PFSK-1 (cell line): Measurements from ENCODE around the gene RBBP4.

ENCODE experiments used
- POLR2AphosphoS5 ChIP-seq: IDR thresholded peaks from 2 replicates; pipeline ENCODE4 v1.6.1; 2012; ENCODE audit warnings: low read depth, mild to moderate bottlenecking, control low read depth, low read length, moderate library complexity
- REST ChIP-seq, 2 experiments: IDR thresholded peaks; 2 replicates each; pipeline versions ENCODE4 v1.6.1 to v1.8.0; 2011 to 2012; ENCODE audit warnings: low read depth in 2 of 2, low read length in 2 of 2, control low read depth in 1 of 2, inconsistent platforms in 1 of 2, mild to moderate bottlenecking in 1 of 2, moderate library complexity in 1 of 2; ENCODE audit not compliant: insufficient read depth in 1 of 2
- SIN3A ChIP-seq: IDR thresholded peaks from 2 replicates; pipeline ENCODE4 v1.6.1; 2012; ENCODE audit warnings: mild to moderate bottlenecking, low read length, moderate library complexity, borderline replicate concordance; ENCODE audit not compliant: insufficient read depth
- TAF1 ChIP-seq: IDR thresholded peaks from 2 replicates; pipeline ENCODE4 v1.6.1; 2012; ENCODE audit warnings: low read length, control low read depth, borderline replicate concordance; ENCODE audit not compliant: insufficient read depth

DNA sequence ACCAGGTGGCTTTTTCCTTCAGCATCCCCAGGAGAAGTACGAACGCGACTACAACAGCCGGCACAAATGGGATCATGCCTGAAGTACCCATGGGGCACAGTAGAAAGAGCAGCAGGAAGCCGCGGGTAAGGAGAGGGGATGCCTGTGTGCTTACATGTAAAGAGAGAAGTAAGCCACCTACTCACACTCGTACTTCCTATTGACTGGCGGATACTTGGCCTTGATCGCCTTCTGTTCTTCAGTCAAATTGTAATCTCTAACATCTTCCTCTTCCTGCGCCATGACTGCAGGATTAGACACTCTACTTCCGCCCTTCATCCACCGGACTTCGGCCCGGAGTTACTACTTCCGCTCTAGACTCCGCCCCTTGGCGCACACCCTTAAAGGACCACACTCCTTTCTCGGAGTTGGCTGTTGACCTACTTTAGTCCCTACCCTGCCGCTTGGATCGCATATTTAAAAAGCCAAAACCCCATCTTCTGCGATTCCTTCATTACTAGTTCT is 708 bp upstream of the RBBP4 start, which contains the start of gene ZBTB8OS:
- TF ChIP-seq POLR2AphosphoS5 (peak; percentile 51; the same call in 1 of the 2 replicates), REST (IDR thresholded peaks at IDR 0.05; ENCODE audit: insufficient read depth in 1 of 2, low read depth in 2 of 2, low read length in 2 of 2) (no peak), SIN3A (no peak), TAF1 (peak; percentile 60; the same call in 1 of the 2 replicates)
